ENCODE results near the gene CTXN1. TPM values are rescaled to one million over a fixed set of nuclear protein-coding genes. Genes with fewer than 3 reads are reported as not detected.

The CTXN1 gene
- total RNA-seq, 1 donor from 2014 or later: 55.9 TPM

GRCh38 chr19:7887408-7888144 lies 38.4 kb downstream of the CTXN1 start:
- Histone ChIP-seq H4K20me1 (ENCODE audit: insufficient read depth, low read length) (peaks cover 4% of the 10 kb centered on the region), H2AFZ (ENCODE audit: low read depth, low read length) (no peak overlapping the region), H3K27ac (ENCODE audit: low read depth, low read length) (no peak overlapping the region), H3K4me2 (ENCODE audit: low read length) (peak overlapping the region; percentile 95), H3K79me2 (ENCODE audit: insufficient read depth, low read length) (peaks cover 7% of the 10 kb centered on the region), H3K27me3 (ENCODE audit: insufficient read depth, low read length) (no peaks in the 10 kb centered on the region), H3K4me1 (ENCODE audit: insufficient read depth, low read length) (peaks cover 7% of the 10 kb centered on the region), H3K9ac (ENCODE audit: low read length) (no peak overlapping the region), H3K4me3 (ENCODE audit: insufficient read depth, low read depth, low read length) (no peak overlapping the region), H3K36me3 (ENCODE audit: insufficient read depth, low read length) (no peaks in the 10 kb centered on the region), H3K9me3 (ENCODE audit: insufficient read depth, low read depth, low read length) (no peaks in the 10 kb centered on the region)
- DNase-seq (ENCODE audit: low read depth) (no peak), FAIRE-seq (no peak)
- no peaks in the 10 kb centered on the region for H3K27me3 Mint-ChIP-seq (ENCODE audit: low read depth, unreplicated experiment)
- no peak overlapping the region for H3K27ac Mint-ChIP-seq (ENCODE audit: unreplicated experiment)
- no peak for TF ChIP-seq EZH2 (IDR thresholded peaks at IDR 0.05; ENCODE audit: insufficient read depth, low read length)
- no peak for TF ChIP-seq CTCF (IDR thresholded peaks at IDR 0.05; ENCODE audit: insufficient read depth, low read depth, low read length)
- peak overlapping the region; percentile 68 for H3K4me3 Mint-ChIP-seq (ENCODE audit: unreplicated experiment)
- no peaks in the 10 kb centered on the region for H3K9me3 Mint-ChIP-seq (ENCODE audit: unreplicated experiment)
- H3K4me1 Mint-ChIP-seq (ENCODE audit: low read depth, unreplicated experiment): no peaks in the 10 kb centered on the region
- no peaks in the 10 kb centered on the region for H3K36me3 Mint-ChIP-seq (ENCODE audit: low read depth, unreplicated experiment)

- H3K4me3 Mint-ChIP-seq (ENCODE audit: unreplicated experiment): no peak overlapping the region
- Histone ChIP-seq H3K79me2 (ENCODE audit: insufficient read depth, low read length) (peaks cover 7% of the 10 kb centered on the region), H3K27ac (ENCODE audit: low read depth, low read length) (no peak overlapping the region), H3K27me3 (ENCODE audit: insufficient read depth, low read length) (no peaks in the 10 kb centered on the region), H3K4me3 (ENCODE audit: insufficient read depth, low read depth, low read length) (no peak overlapping the region), H3K4me2 (ENCODE audit: low read length) (no peak overlapping the region), H4K20me1 (ENCODE audit: insufficient read depth, low read length) (no peaks in the 10 kb centered on the region), H3K9ac (ENCODE audit: low read length) (no peak overlapping the region), H2AFZ (ENCODE audit: low read depth, low read length) (no peak overlapping the region), H3K36me3 (ENCODE audit: insufficient read depth, low read length) (no peaks in the 10 kb centered on the region), H3K4me1 (ENCODE audit: insufficient read depth, low read length) (peaks cover 7% of the 10 kb centered on the region), H3K9me3 (ENCODE audit: insufficient read depth, low read depth, low read length) (peaks cover 4% of the 10 kb centered on the region)
- no peak overlapping the region for H3K27ac Mint-ChIP-seq (ENCODE audit: unreplicated experiment)
- DNase-seq (ENCODE audit: low read depth) (no peak), FAIRE-seq (no peak)
- H3K27me3 Mint-ChIP-seq (ENCODE audit: low read depth, unreplicated experiment): no peaks in the 10 kb centered on the region
- TF ChIP-seq CTCF (IDR thresholded peaks at IDR 0.05; ENCODE audit: insufficient read depth, low read depth, low read length): no peak
- TF ChIP-seq EZH2 (IDR thresholded peaks at IDR 0.05; ENCODE audit: insufficient read depth, low read length): no peak
- H3K4me1 Mint-ChIP-seq (ENCODE audit: low read depth, unreplicated experiment): no peaks in the 10 kb centered on the region
- H3K9me3 Mint-ChIP-seq (ENCODE audit: unreplicated experiment): no peaks in the 10 kb centered on the region
- H3K36me3 Mint-ChIP-seq (ENCODE audit: low read depth, unreplicated experiment): no peaks in the 10 kb centered on the region
Observed at GRCh38 chr19:7885818-7886217, 40.1 kb downstream of the CTXN1 start.
